ENCODE data around the gene TACC2. TPM values are rescaled to one million over a fixed set of nuclear protein-coding genes. Genes with fewer than 3 reads are reported as not detected.

The TACC2 gene
- total RNA-seq, 4 donors from 2014 or later = 105 to 334 (median 235) TPM

GRCh38 chr10:122263971-122264370, 275.0 kb downstream of the TACC2 start:
- H3K4me3 ChIP-seq = no peak overlapping the region
- no peak for TF ChIP-seq POLR2A (IDR thresholded peaks at IDR 0.05)
- TF ChIP-seq, protein P1, sequence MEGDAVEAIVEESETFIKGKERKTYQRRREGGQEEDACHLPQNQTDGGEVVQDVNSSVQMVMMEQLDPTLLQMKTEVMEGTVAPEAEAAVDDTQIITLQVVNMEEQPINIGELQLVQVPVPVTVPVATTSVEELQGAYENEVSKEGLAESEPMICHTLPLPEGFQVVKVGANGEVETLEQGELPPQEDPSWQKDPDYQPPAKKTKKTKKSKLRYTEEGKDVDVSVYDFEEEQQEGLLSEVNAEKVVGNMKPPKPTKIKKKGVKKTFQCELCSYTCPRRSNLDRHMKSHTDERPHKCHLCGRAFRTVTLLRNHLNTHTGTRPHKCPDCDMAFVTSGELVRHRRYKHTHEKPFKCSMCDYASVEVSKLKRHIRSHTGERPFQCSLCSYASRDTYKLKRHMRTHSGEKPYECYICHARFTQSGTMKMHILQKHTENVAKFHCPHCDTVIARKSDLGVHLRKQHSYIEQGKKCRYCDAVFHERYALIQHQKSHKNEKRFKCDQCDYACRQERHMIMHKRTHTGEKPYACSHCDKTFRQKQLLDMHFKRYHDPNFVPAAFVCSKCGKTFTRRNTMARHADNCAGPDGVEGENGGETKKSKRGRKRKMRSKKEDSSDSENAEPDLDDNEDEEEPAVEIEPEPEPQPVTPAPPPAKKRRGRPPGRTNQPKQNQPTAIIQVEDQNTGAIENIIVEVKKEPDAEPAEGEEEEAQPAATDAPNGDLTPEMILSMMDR (IDR thresholded peaks at IDR 0.05 in 4 of 5, conservative IDR thresholded peaks at IDR 0.05 in 1 of 5) = no peak
- no peaks in the 10 kb centered on the region for H3K9me3 ChIP-seq
- intact Hi-C loops (cut with DNase I; ENCODE audit: low total_unique reads) (no loop called here), in situ Hi-C loops (cut with MboI; ENCODE audit: low sequenced_read_pairs in 4 of 4) (no loop called here)
- DNase-seq (peak in 1 of 2 donors; percentile 7), ATAC-seq (peak in 1 of 2 donors; percentile 13)
- no peaks in the 10 kb centered on the region for H3K27me3 ChIP-seq
- peak overlapping the region in 1 of 4 donors; percentile 5 for H3K27ac ChIP-seq
- peaks cover 0 to 21% of the 10 kb centered on the region in 2 donors for H3K36me3 ChIP-seq
- peaks cover 8 to 9% of the 10 kb centered on the region in 2 donors for H3K4me1 ChIP-seq

- peak overlapping the region in 1 of 4 donors; percentile 5 for H3K27ac ChIP-seq
- H3K4me1 ChIP-seq = peaks cover 8 to 9% of the 10 kb centered on the region in 2 donors
- H3K36me3 ChIP-seq = peaks cover 0 to 25% of the 10 kb centered on the region in 2 donors
- no peak overlapping the region for H3K4me3 ChIP-seq
- intact Hi-C loops (cut with DNase I; ENCODE audit: low total_unique reads) (no loop called here), in situ Hi-C loops (cut with MboI; ENCODE audit: low sequenced_read_pairs in 4 of 4) (no loop called here)
- TF ChIP-seq POLR2A (IDR thresholded peaks at IDR 0.05) = no peak
- TF ChIP-seq, protein P1 (IDR thresholded peaks at IDR 0.05 in 4 of 5, conservative IDR thresholded peaks at IDR 0.05 in 1 of 5) = no peak
- DNase-seq = no peak
- H3K9me3 ChIP-seq = no peaks in the 10 kb centered on the region
- no peaks in the 10 kb centered on the region for H3K27me3 ChIP-seq
- no peak for ATAC-seq
These were observed 275.5 kb downstream of the TACC2 start for GRCh38 chr10:122264436-122264835.

- peak in 1 of 2 donors; percentile 1 for DNase-seq
- no peak for TF ChIP-seq POLR2A (IDR thresholded peaks at IDR 0.05)
- TF ChIP-seq, protein P1 (IDR thresholded peaks at IDR 0.05 in 4 of 5, conservative IDR thresholded peaks at IDR 0.05 in 1 of 5) = no peak
- intact Hi-C loops (cut with DNase I; ENCODE audit: low total_unique reads) (no loop called here), in situ Hi-C loops (cut with MboI; ENCODE audit: low sequenced_read_pairs in 4 of 4) (no loop called here)
- no peak for ATAC-seq
- Histone ChIP-seq H3K36me3 (peaks cover 0 to 26% of the 10 kb centered on the region in 2 donors), H3K4me1 (peaks cover 8 to 9% of the 10 kb centered on the region in 2 donors), H3K4me3 (no peak overlapping the region), H3K27ac (peak overlapping the region in 1 of 4 donors; percentile 5), H3K9me3 (no peaks in the 10 kb centered on the region), H3K27me3 (no peaks in the 10 kb centered on the region)
These were observed 276.0 kb downstream of the TACC2 start for GRCh38 chr10:122264931-122265330.

DNA sequence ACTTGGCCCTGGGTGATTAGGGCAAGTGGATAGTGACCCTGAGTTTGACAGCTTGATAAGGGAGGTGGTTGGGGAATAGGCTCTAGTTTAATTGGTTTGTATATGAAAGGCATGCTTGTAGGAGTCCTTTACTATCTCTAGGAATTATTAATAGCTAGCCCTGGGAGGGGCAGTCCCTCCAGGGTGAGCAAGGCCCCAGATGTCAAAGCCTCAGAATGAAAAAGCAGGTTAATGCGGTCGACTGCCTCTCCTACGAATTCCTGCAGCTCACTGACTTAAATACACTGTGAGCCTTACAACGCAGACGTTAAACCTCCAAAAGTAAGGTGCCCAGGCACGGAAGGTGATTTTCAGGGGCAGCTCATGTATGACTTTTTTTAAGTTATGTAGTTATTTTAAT, 276.9 kb downstream of the TACC2 start:
- Histone ChIP-seq H3K4me3 (no peak overlapping the region), H3K36me3 (peaks cover 0 to 28% of the 10 kb centered on the region in 2 donors), H3K4me1 (peaks cover 8 to 9% of the 10 kb centered on the region in 2 donors), H3K27me3 (no peaks in the 10 kb centered on the region), H3K9me3 (no peaks in the 10 kb centered on the region), H3K27ac (no peak overlapping the region)
- intact Hi-C loops (cut with DNase I; ENCODE audit: low total_unique reads) = no loop called here
- no peak for ATAC-seq
- in situ Hi-C loops (cut with MboI; ENCODE audit: low sequenced_read_pairs in 4 of 4) = no loop called here
- TF ChIP-seq POLR2A (IDR thresholded peaks at IDR 0.05) = no peak
- peak in 1 of 2 donors; percentile 3 for DNase-seq

GRCh38 chr10:122267849-122268737, 279.1 kb downstream of the TACC2 start:
- H3K9me3 ChIP-seq = no peaks in the 10 kb centered on the region
- no peak overlapping the region for H3K27ac ChIP-seq
- in situ Hi-C loops (cut with MboI; ENCODE audit: low sequenced_read_pairs in 4 of 4) (no loop called here), intact Hi-C loops (cut with DNase I; ENCODE audit: low total_unique reads) (no loop called here)
- no peak overlapping the region for H3K4me3 ChIP-seq
- peaks cover 8 to 9% of the 10 kb centered on the region in 2 donors for H3K4me1 ChIP-seq
- TF ChIP-seq, protein P1 (IDR thresholded peaks at IDR 0.05 in 4 of 5, conservative IDR thresholded peaks at IDR 0.05 in 1 of 5) = peak; percentile 64 to 91 (median 82)
- TF ChIP-seq POLR2A (IDR thresholded peaks at IDR 0.05) = no peak
- ATAC-seq (peak in 1 of 2 donors; percentile 55), DNase-seq (peak in 1 of 2 donors; percentile 26)
- peaks cover 0 to 28% of the 10 kb centered on the region in 2 donors for H3K36me3 ChIP-seq
- H3K27me3 ChIP-seq = no peaks in the 10 kb centered on the region

Data from gastrocnemius medialis (tissue), 4 donors.